ENCODE data around the gene TUBAL3. TPM values are rescaled to one million over a fixed set of nuclear protein-coding genes. Genes with fewer than 3 reads are reported as not detected.

TUBAL3 gene
- total RNA-seq (2022; extraction: Qiagen RNA extraction): 0.17 to 0.23 TPM (median 0.22 TPM) in 5 replicates

GRCh38 chr10:5404208-5405041, at the start of gene TUBAL3:
Gene TUBAL3, minus strand, starts transcription at chr10:5404828. Its CDS starts 36 bp downstream, at chr10:5404792.

GRCh38 chr10:5412277-5412941, 7.8 kb upstream of the TUBAL3 start, which contains the start of gene NET1:
Gene NET1, plus strand, starts transcription at chr10:5412557. Its CDS starts 136 bp downstream, at chr10:5412693.

GRCh38 chr10:5364890-5365338, 39.7 kb downstream of the TUBAL3 start, which contains the start of gene UCN3:
Gene UCN3, plus strand, starts transcription at chr10:5364966. Its CDS starts 8,755 bp downstream, at chr10:5373721.

Other genes with a start within 250 kb of the TUBAL3 start
- not detected in 5 replicates for gene AKR1C8, start 219.7 kb downstream of the TUBAL3 start, total RNA-seq (2022; extraction: Qiagen RNA extraction)
- 0.10 to 0.32 TPM (median 0.30 TPM) in 5 replicates for gene AKR1C4, start 208.0 kb downstream of the TUBAL3 start, total RNA-seq (2022; extraction: Qiagen RNA extraction)
- not detected in 5 replicates for gene UCN3, start 39.9 kb downstream of the TUBAL3 start, total RNA-seq (2022; extraction: Qiagen RNA extraction)
- gene NET1, start 7.7 kb upstream of the TUBAL3 start, total RNA-seq (2022; extraction: Qiagen RNA extraction): 40.6 to 53.7 TPM (median 46.1 TPM) in 5 replicates
- gene CALML5, start 94.7 kb upstream of the TUBAL3 start, total RNA-seq (2022; extraction: Qiagen RNA extraction): not detected in 5 replicates
- not detected in 5 replicates for gene CALML3, start 120.1 kb upstream of the TUBAL3 start, total RNA-seq (2022; extraction: Qiagen RNA extraction)

All from A549 treated with Hydrocortisone at 1 μM for 4 hours (cell line).